GM23338 (cell line): ENCODE measurements around the gene SYT9. TPM values are rescaled to one million over a fixed set of nuclear protein-coding genes. Genes with fewer than 3 reads are reported as not detected.

ENCODE experiments used
- ATAC-seq: fragments of 200-7000 bp; cut with Tn5 transposase; 3 replicates; pipeline ENCODE4 v1.9.1; 2020
- DNase-seq: peaks from one replicate; pipeline ENCODE4 v3.0.0-alpha.2; 2015; ENCODE audit warnings: low spot score
- H2AFZ ChIP-seq: fragments of 200-600 bp; sonication (generic); 2 replicates; pipeline ENCODE4 v1.8.0; 2016; ENCODE audit warnings: antibody characterized with exemption, mild to moderate bottlenecking, moderate library complexity
- H3F3A ChIP-seq: fragments of 200-600 bp; sonication (generic); replicated peaks from 2 replicates; pipeline ENCODE4 v1.8.0; 2017; ENCODE audit warnings: antibody characterized with exemption, mixed run types, low read depth
- H3K27ac ChIP-seq: fragments of 200-600 bp; sonication (generic); 2 replicates; pipeline ENCODE4 v1.6.1; 2016; ENCODE audit warnings: low read depth
- H3K27me3 ChIP-seq: fragments of 200-600 bp; sonication (generic); 2 replicates; pipeline ENCODE4 v1.8.0; 2016; ENCODE audit warnings: mild to moderate bottlenecking, mixed run types, moderate library complexity; ENCODE audit not compliant: insufficient read depth
- H3K36me3 ChIP-seq: fragments of 200-600 bp; sonication (generic); 2 replicates; pipeline ENCODE4 v1.8.0; 2016; ENCODE audit warnings: mild to moderate bottlenecking; ENCODE audit not compliant: insufficient read depth
- H3K4me1 ChIP-seq: fragments of 200-600 bp; sonication (generic); 2 replicates; pipeline ENCODE4 v1.8.0; 2016; ENCODE audit warnings: mild to moderate bottlenecking, moderate library complexity; ENCODE audit not compliant: insufficient read depth
- H3K4me2 ChIP-seq: fragments of 200-600 bp; sonication (generic); 2 replicates; pipeline ENCODE4 v1.7.1; 2017; ENCODE audit warnings: mixed run types
- H3K4me3 ChIP-seq: fragments of 200-600 bp; sonication (generic); 2 replicates; pipeline ENCODE4 v1.6.1; 2016; ENCODE audit warnings: mixed run types
- H3K79me2 ChIP-seq: fragments of 200-600 bp; sonication (generic); replicated peaks from 2 replicates; pipeline ENCODE4 v1.8.0; 2017; ENCODE audit warnings: mild to moderate bottlenecking; ENCODE audit not compliant: insufficient read depth
- H3K9me2 ChIP-seq: fragments of 200-600 bp; sonication (generic); 2 replicates; pipeline ENCODE4 v1.8.0; 2017; ENCODE audit not compliant: insufficient read depth
- H4K20me1 ChIP-seq: fragments of 200-600 bp; sonication (generic); replicated peaks from 2 replicates; pipeline ENCODE4 v1.8.0; 2017; ENCODE audit warnings: mild to moderate bottlenecking; ENCODE audit not compliant: insufficient read depth
- H3K27ac Mint-ChIP-seq: 2 replicates; pipeline ENCODE4 v1.8.0; 2020; ENCODE audit warnings: inconsistent platforms, mild to moderate bottlenecking, moderate library complexity, mixed read lengths
- H3K27me3 Mint-ChIP-seq: 3 replicates; pipeline ENCODE4 v1.8.0; 2022; ENCODE audit warnings: low read depth, mild to moderate bottlenecking, moderate library complexity, mixed read lengths, inconsistent platforms; ENCODE audit not compliant: insufficient read depth, poor library complexity
- H3K36me3 Mint-ChIP-seq: 3 replicates; pipeline ENCODE4 v1.8.0; 2021; ENCODE audit warnings: low read depth, mild to moderate bottlenecking, inconsistent platforms, moderate library complexity, mixed read lengths
- H3K4me1 Mint-ChIP-seq: 3 replicates; pipeline ENCODE4 v1.8.0; 2020; ENCODE audit warnings: mild to moderate bottlenecking, inconsistent platforms, mixed read lengths
- H3K4me3 Mint-ChIP-seq: 3 replicates; pipeline ENCODE4 v1.8.0; 2021; ENCODE audit warnings: moderate library complexity, mild to moderate bottlenecking, inconsistent platforms, mixed read lengths
- H3K9me3 Mint-ChIP-seq: 3 replicates; pipeline ENCODE4 v1.8.0; 2020; ENCODE audit warnings: moderate library complexity, mild to moderate bottlenecking, inconsistent platforms, mixed read lengths
- CREB1 ChIP-seq: fragments of 250-450 bp; sonication (Bioruptor Pico); IDR thresholded peaks from 2 replicates; pipeline ENCODE4 v1.5.0; 2020; ENCODE audit warnings: low read depth, mild to moderate bottlenecking, moderate library complexity
- CTCF ChIP-seq, 2 experiments: fragments of 200-600 bp in 1 of 2; sonication (generic) in 1 of 2; conservative IDR thresholded peaks; 2 replicates each; pipeline versions ENCODE4 v1.5.1 to v1.6.1; 2016 to 2017; ENCODE audit warnings: antibody characterized with exemption in 2 of 2, low read depth in 2 of 2, mild to moderate bottlenecking in 2 of 2, moderate library complexity in 1 of 2
- ETS1 ChIP-seq: IDR thresholded peaks from 2 replicates; pipeline ENCODE4 v1.6.1; 2016; ENCODE audit warnings: antibody characterized with exemption
- EZH2 ChIP-seq: fragments of 200-600 bp; sonication (generic); IDR thresholded peaks from one replicate; pipeline ENCODE4 v1.8.0; 2017; ENCODE audit warnings: antibody characterized with exemption, mild to moderate bottlenecking, low read depth; ENCODE audit not compliant: unreplicated experiment
- EZH2phosphoT487 ChIP-seq: fragments of 200-600 bp; sonication (generic); IDR thresholded peaks from one replicate; pipeline ENCODE4 v1.8.1; 2018; ENCODE audit warnings: antibody characterized with exemption; ENCODE audit not compliant: unreplicated experiment
- JUNB ChIP-seq: IDR thresholded peaks from one replicate; pipeline ENCODE4 v1.6.1; 2016; ENCODE audit warnings: antibody characterized with exemption; ENCODE audit not compliant: unreplicated experiment
- NANOG ChIP-seq: IDR thresholded peaks from 2 replicates; pipeline ENCODE4 v1.6.1; 2016; ENCODE audit warnings: antibody characterized with exemption, borderline replicate concordance
- POLR2AphosphoS5 ChIP-seq: IDR thresholded peaks from 2 replicates; pipeline ENCODE4 v1.6.1; 2016; ENCODE audit warnings: antibody characterized with exemption, low read depth
- REST ChIP-seq: IDR thresholded peaks from one replicate; pipeline ENCODE4 v1.6.1; 2018; ENCODE audit warnings: antibody characterized with exemption; ENCODE audit not compliant: unreplicated experiment
- STAT1 ChIP-seq: IDR thresholded peaks from one replicate; pipeline ENCODE4 v1.6.1; 2016; ENCODE audit warnings: antibody characterized with exemption; ENCODE audit not compliant: unreplicated experiment
- ZNF114 ChIP-seq: fragments of 250-450 bp; sonication (Bioruptor Pico); IDR thresholded peaks from 2 replicates; pipeline ENCODE4 v1.5.0; 2020; ENCODE audit warnings: mild to moderate bottlenecking, moderate library complexity
- ZNF331 ChIP-seq: fragments of 250-450 bp; sonication (Bioruptor Pico); IDR thresholded peaks from 2 replicates; pipeline ENCODE4 v1.5.0; 2020; ENCODE audit warnings: low read depth, mild to moderate bottlenecking, moderate library complexity
- polyA plus RNA-seq: library from polyadenylated mRNA; unstranded; fragments of >200 nt; fragmentation: Nextera tagmentation; extraction: Ambion mirVana; gene quantifications from 2 replicates; pipeline ENCODE4 v1.2.1, GENCODE V29; 2016
- total RNA-seq: library from RNA; depleted of rRNA; stranded (reverse); fragments of >200 nt; shearing (Covaris generic); gene quantifications from 2 replicates; pipeline ENCODE4 v1.2.3, GENCODE V29; 2014

SYT9 gene
- total and polyA plus RNA-seq, 2 experiments from 2014 or later = 0.91 to 2.4 TPM

GRCh38 chr11:7454854-7455253, 203.2 kb downstream of the SYT9 start (continued):
- no peak for TF ChIP-seq EZH2
- no peak for TF ChIP-seq ZNF114
- no peak for TF ChIP-seq REST
- no peak for TF ChIP-seq CTCF (conservative IDR thresholded peaks at IDR 0.05; ENCODE audit: low read depth in 2 of 2)

GRCh38 chr11:7457211-7457610, 205.5 kb downstream of the SYT9 start:
- Histone ChIP-seq H3K4me2 (no peak overlapping the region), H3K79me2 (no peaks in the 10 kb centered on the region), H2AFZ (no peak overlapping the region), H3K27ac (no peak overlapping the region), H3K4me3 (no peak overlapping the region), H3F3A (no peaks in the 10 kb centered on the region), H3K4me1 (no peaks in the 10 kb centered on the region), H3K27me3 (no peaks in the 10 kb centered on the region), H4K20me1 (no peaks in the 10 kb centered on the region), H3K36me3 (no peaks in the 10 kb centered on the region), H3K9me2 (peaks cover 4% of the 10 kb centered on the region; the same call in 1 of the 2 replicates)
- H3K4me3 Mint-ChIP-seq = no peak overlapping the region
- DNase-seq (no peak), ATAC-seq (no peak)
- no peak overlapping the region for H3K27ac Mint-ChIP-seq
- no peaks in the 10 kb centered on the region for H3K4me1 Mint-ChIP-seq
- peaks cover 9% of the 10 kb centered on the region for H3K27me3 Mint-ChIP-seq
- TF ChIP-seq CTCF (conservative IDR thresholded peaks at IDR 0.05; ENCODE audit: low read depth in 2 of 2) (no peak), EZH2 (no peak), CREB1 (CRISPR knock-in tag) (no peak), STAT1 (no peak), JUNB (no peak), REST (no peak), ZNF331 (CRISPR knock-in tag) (no peak), ETS1 (no peak), NANOG (no peak), EZH2phosphoT487 (no peak), POLR2AphosphoS5 (no peak), ZNF114 (no peak)
- H3K36me3 Mint-ChIP-seq = no peaks in the 10 kb centered on the region
- no peaks in the 10 kb centered on the region; the same call in 2 of the 3 replicates for H3K9me3 Mint-ChIP-seq
